Epidermal melanocyte (primary cell): ENCODE measurements around the gene USP46.

Experiments used
- DNase-seq: peaks from one replicate; pipeline ENCODE4 v3.0.0; 2011; ENCODE audit warnings: low spot score; ENCODE audit not compliant: insufficient read length

The USP46 gene, protein sequence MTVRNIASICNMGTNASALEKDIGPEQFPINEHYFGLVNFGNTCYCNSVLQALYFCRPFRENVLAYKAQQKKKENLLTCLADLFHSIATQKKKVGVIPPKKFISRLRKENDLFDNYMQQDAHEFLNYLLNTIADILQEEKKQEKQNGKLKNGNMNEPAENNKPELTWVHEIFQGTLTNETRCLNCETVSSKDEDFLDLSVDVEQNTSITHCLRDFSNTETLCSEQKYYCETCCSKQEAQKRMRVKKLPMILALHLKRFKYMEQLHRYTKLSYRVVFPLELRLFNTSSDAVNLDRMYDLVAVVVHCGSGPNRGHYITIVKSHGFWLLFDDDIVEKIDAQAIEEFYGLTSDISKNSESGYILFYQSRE

DNA sequence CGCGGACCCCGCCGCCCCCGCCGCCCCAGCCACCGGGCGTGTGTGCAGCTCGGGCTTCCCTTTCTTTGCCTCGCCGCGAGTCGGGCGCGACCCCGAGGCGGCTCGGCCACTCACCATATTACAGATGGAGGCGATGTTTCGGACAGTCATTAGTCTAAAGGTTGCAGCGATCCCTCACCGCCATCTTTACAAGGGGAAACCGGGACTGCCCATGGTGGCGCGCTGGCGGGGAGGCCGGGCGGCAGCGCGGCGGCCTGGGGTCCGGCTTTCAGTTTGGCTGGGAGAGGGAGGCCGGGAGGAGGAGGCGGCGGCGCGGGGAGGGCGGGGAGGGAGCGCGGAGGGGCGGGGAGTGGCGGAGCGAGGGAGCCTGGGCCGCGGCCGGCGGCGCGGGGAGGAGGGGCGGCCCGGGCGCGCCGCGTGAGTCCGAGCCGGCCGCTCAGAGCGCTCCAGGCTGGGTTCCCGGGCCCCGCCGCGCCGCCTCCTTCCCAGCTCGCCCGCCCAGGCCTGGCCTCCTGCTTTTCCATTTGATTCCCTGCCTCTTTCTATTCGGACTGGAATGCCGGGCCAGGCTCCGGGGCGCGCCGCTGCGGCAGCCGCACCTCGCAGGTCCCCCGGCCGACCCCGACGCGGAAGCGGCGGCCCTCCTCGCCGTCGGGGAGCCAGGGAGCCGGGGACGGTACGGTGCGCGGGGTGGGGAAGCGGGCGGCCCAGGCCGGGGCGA, at the start of gene USP46:
TSS of gene USP46 (minus strand) at position 301 of the 721 bp plus-strand sequence. CDS start at position 150, 151 bp downstream.
- peak; percentile 77 for DNase-seq

DNA sequence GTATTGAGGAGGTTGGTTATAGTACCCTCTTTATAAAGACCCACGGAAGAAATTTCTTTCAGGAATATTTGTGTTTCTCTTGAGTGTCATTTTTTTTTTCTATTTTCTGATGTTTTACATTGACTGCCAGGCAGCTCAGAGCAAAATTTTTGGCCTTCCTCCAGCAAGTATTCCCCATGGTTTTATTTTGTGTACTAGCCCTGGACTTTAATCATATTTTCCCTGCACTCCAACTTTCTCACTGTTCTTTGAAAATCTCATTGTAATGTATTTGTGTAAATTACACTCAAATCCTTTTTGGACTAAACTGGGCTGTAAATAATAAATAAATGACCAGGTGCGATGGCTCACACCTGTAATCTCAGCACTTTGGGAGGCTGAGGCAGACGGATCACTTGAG, 45.6 kb upstream of the USP46 start:
- DNase-seq: no peak

- DNase-seq: no peak
Observed at GRCh38 chr4:52704133-52704532, 45.0 kb upstream of the USP46 start.

GRCh38 chr4:52701207-52701606, 42.1 kb upstream of the USP46 start:
- DNase-seq: no peak

GRCh38 chr4:52694936-52695335, 35.8 kb upstream of the USP46 start:
- no peak for DNase-seq

GRCh38 chr4:52693492-52693891, 34.4 kb upstream of the USP46 start:
- no peak for DNase-seq

GRCh38 chr4:52689096-52689495, 30.0 kb upstream of the USP46 start:
- DNase-seq: no peak

GRCh38 chr4:52687696-52688095, 28.6 kb upstream of the USP46 start:
- no peak for DNase-seq

DNA sequence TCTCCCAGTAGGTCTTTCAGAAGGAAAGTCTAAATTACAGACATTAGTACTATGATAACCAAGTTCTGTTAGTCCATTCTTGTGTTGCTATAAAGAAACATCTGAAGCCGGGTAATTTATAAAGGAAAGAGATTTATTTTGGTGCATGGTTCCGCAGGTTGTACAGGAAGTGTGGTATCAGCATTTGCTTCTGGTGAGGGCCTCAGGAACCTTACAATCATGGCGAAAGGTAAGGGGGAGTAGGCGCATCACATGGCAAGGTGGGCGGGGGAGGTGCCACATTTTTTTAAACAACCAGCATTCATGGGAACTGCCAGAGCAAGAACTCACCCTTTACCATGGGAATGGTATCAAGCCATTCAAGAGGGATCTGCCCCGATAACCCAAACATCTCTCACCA, 26.2 kb upstream of the USP46 start:
- no peak for DNase-seq

DNA sequence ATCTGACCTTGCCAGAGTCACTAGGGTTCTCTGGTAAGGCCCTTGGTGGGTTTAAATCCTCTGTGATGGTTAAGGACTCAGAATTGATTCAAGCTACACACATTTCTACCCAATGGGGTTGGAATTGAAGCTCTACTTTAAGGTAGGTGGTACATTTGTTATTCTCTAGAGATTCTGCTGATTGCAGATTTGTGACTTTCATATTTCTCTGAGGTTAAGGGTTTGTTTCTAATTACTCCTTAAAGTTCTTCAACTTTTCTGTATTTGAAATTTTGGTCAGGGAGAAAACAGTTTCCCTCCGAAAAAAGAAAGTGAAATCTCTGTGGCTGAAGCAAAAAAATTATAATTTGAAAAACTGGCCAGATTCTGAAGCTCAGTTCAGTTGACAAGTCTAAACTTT, 25.8 kb upstream of the USP46 start:
- DNase-seq: no peak

DNA sequence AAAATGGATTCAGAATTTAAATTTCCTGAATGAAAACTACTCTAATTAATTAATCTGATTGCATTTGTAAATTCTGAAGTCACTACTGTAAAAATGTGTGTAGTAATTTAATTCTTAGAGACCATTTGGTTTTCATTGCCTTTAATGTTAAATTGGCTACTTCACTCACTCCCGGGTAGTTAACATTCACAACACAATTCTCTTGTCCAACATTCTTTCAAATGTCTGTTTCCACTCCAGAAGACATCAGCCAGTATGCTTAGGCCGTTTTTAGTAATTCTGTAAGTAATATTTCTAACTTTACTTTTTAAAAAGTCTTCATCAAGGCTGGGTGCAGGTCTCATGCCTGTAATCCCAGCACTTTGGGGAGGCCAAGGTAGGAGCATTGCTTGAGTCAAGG, 21.3 kb upstream of the USP46 start:
- DNase-seq: no peak

DNA sequence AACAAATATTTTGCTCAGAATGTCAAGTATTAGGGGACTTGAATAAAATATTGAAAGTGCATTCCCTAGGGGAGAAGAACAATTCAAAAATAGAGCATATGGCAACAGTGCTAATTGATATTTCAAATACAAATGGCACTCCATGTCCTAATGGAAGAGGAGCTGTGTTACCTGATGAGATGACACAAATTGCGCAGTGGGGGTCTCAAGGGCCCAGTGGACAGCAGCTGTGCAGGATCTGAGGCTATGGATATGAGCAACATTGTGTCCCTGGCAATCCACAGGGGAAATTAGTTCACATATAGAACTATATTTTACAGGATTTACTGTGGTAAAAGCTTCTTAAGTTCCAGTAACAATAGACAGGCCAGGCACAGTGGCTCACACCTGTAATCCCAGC, 17.4 kb upstream of the USP46 start:
- DNase-seq: no peak

DNA sequence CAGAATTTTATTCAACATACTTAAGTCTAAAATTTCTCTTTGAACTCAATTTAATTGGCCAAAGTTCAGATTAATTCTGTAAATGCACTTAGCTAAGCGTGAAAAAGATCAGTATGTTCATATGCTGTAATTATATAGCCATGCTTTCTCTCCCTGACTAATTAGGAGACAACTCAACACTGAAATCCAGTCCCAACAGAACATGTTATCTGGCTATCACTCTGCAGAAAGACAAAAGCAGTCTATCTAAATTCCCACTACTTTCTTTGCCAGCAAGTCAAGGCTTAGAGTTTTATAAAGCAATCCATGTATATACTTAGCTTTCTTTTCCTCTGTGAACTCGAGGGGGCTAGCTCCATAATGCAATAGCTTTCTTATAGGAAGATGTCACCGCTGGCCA, 16.0 kb upstream of the USP46 start:
- DNase-seq: no peak

DNA sequence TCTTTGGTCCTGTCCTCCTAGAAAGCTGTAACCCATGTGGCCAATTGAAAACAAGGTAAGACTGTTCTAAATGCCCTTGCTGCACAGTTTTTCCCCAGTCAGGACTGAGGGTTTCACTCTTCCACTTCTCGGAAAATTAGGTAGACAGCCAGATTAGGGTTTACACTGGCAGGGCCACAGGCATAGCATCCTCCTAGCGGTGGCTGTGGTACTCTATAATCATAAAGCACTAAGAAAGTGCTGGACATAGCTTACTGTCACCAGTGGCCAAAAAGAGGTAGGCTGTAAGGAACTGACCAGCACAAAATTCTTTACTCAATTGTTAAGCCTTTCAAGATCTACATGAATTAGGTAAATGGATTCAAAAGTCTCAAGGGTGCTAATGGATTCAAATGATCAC, 11.6 kb upstream of the USP46 start:
- DNase-seq: no peak

DNA sequence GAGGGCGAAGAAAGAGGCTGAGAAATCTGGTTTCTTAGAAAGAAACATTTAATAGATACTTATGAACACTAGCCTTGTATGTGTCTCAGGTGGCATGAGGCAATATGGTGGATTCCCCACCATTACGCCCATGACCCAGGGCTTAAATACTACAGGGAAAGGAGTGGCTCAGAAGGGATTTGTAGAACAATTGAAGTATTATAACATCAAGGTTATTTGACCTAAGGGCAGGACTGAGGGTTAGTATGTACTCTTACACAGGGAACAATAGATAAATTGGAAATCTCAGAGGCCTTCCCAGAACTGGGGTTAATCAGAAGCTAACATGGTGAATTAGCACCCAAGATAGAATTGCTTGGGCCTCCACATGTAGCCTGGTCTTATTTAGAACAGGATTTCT, 11.0 kb upstream of the USP46 start:
- no peak for DNase-seq

DNA sequence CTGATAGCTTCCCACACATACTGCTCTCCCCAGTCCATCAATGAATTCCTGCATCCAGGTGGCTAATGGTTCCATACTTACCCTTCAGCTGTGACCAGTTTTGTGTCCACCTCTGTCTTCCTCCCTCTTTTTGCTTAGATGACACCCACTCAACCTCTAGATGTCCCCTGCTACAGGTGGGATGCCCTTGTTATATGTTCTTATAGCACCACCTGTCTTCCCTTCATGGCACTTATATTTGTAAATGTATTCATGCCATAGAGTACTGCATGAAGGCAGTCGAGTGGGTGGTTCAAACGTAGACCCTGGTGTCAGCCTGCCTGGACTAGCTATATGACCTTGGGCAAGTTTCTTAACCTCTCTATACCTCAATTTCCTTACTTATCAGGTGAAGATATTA, 6.5 kb upstream of the USP46 start:
- no peak for DNase-seq

- no peak for DNase-seq
Observed at GRCh38 chr4:52664479-52664878, 5.4 kb upstream of the USP46 start.

DNA sequence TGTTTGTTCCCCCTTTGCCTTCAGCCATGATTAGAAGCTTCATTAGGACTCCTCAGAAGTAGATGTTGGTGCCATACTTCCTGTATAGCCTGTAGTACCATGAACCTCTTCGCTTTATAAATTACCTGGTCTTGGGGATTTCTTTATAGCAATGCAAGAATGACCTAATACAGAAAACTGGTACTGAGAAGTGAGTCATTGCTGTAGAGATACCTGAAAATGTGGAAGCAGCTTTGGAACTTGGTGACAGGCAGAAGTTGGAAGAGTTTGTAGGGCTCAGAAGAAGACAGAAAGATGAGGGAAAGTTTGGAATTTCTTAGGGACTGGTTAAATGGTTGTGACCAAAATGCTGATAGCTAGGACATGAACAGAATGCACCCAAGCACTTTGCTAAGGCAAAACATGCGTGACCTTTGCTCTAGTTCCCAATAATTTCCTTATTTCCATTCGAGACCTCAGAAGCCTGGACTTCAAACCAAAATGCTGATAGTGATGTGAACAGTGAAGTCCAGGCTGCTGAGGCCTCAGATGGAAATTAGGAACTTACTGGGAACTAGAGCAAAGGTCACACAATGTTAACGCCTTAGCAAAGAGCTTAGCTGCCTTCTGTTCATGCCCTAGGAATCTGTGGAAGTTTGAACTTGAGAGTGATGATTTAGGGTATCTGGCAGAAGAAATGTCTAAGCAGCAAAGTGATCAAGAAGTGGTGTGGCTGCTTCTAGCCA, 3.0 kb upstream of the USP46 start:
- no peak for DNase-seq

- DNase-seq: no peak
Observed at GRCh38 chr4:52660643-52661042, 1.5 kb upstream of the USP46 start.

GRCh38 chr4:52659722-52660261, 691 bp upstream of the USP46 start:
- peak; percentile 23 for DNase-seq

DNA sequence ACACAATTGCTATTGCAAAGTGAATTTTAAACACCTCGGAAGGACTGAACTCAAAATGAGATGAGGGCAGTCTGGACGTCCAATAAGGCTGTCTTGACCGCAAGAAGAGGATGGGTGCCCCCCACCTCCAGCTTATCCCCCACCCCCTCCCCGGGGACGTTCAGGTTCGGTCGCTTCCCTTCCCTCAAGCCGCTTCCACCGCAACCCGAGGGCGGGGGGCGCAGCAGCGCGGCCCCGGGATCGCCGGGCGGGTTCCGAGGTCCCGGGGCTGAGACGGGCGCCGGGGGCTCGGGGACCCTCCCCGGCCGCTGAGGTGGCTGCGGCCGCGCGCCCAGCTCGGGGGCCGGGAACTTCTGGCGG, 480 bp downstream of the USP46 start:
- DNase-seq: no peak
